Subcutaneous adipose tissue (tissue), 4 donors: ENCODE data around the gene PPM1L. TPM values are rescaled to one million over a fixed set of nuclear protein-coding genes. Genes with fewer than 3 reads are reported as not detected.

Experiments used
- total RNA-seq, 4 donors: library from RNA; depleted of rRNA; stranded (reverse); fragments of >200 nt; gene quantifications; one replicate each; pipeline ENCODE4 v1.1.0, GENCODE V29; 2016
- TF ChIP-seq, protein P1 (sequence below): fragments of 450-650 bp; IDR thresholded peaks from one replicate; pipeline ENCODE4 v1.5.1; 2016; ENCODE audit warnings: low read depth, mild to moderate bottlenecking, control low read depth, antibody characterized with exemption, moderate library complexity

PPM1L gene
- total RNA-seq, 4 donors from 2014 or later, result 41.1 to 101 (median 52.8) TPM

DNA sequence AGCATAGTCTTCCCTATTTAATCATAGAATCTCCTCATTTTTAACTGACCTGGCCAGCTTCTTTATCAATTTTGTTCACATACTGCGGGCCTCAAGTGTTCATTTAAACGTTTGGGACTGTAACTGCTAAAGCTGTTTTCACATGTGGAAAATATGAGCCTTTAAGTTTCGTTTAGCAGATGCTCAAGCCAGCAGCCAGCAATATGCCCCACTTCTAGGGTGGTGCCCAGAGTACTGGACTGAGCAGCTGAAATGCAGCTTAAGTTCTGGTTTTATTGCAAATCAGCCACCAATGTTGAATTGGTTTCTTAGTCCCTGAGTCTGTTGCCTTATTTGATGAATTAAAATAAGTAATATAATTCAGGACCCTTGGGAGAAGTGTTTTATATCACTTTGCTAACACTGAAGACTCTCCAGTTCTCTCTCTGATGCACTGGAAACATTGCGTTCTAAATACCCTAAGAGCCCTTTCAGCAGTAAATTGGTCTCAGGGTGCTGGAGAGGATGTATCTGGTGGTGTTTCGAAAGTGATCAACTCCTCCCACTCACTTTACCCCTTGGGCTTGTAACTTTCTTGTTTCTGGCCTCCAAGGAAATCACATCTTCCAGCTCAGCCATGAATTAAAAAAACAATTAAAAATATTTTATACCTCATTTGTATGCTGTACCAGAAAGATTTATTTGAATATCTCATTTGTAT, 287.5 kb downstream of the PPM1L start:
- TF ChIP-seq, protein P1, sequence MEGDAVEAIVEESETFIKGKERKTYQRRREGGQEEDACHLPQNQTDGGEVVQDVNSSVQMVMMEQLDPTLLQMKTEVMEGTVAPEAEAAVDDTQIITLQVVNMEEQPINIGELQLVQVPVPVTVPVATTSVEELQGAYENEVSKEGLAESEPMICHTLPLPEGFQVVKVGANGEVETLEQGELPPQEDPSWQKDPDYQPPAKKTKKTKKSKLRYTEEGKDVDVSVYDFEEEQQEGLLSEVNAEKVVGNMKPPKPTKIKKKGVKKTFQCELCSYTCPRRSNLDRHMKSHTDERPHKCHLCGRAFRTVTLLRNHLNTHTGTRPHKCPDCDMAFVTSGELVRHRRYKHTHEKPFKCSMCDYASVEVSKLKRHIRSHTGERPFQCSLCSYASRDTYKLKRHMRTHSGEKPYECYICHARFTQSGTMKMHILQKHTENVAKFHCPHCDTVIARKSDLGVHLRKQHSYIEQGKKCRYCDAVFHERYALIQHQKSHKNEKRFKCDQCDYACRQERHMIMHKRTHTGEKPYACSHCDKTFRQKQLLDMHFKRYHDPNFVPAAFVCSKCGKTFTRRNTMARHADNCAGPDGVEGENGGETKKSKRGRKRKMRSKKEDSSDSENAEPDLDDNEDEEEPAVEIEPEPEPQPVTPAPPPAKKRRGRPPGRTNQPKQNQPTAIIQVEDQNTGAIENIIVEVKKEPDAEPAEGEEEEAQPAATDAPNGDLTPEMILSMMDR, result no peak

DNA sequence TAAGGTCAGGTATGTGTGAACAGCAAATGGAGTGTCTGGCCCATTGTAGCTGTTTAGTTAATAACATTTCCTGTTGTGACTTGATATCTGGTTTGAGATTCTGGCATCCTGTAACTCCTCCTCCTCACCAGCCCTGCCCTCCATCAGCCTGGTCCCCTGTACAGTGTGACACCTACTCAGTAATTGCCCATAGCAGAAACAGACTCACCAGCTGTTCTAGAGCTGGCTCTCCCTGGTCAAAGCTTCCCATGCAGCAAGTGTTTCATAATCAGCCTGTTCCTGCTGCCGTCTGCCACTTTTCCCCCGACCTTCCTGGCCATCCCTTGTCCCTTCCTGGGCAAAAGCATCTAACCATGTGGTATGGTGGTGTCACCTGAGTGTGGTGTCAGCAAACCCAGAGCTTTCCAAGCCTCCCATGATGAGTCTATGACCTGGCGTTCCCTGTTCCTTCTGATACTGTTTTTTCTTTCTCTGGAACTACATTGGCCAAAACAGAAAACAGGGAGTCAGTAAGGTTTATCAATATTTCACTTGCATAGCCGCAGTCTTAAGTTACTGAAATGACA, 293.7 kb downstream of the PPM1L start:
- TF ChIP-seq, protein P1, result no peak

DNA sequence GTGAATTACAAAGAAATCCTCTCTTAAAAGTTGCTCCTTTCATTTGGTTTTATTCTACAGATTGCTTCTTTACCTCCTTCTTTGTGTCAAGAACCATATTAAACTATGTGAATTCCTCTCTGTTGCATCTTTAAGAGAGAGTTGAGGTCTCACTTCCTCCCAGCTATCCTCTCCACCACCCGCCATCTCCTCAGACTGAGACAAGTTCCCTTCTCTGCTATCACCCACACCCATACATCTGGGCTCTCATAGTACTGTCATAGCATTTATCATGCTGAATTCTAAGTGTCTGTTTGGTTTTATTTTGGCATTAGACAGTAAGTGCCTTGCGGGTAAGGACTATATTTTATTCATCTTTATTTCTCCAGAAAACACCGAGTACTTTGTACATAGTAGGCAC, 294.9 kb downstream of the PPM1L start:
- TF ChIP-seq, protein P1, result no peak

DNA sequence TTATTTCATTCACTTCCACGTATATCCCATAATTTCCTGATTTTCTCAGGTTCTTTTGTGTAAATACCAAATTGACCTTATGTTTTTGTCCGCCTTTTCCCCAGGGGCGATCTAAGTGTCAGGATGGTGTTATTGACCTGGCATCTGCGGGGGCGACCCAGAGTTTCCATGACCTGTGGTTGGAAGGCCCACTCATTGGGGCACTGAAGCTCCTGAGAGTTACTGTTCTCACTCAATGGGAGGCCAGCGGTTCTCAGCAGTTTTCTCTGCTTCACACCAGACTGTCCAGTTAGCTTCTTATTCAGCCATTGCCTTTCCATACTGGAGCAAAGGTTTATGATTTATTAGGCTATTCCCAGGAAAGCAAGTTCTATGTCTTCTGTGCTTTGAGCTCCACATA, 295.8 kb downstream of the PPM1L start:
- TF ChIP-seq, protein P1, result no peak

DNA sequence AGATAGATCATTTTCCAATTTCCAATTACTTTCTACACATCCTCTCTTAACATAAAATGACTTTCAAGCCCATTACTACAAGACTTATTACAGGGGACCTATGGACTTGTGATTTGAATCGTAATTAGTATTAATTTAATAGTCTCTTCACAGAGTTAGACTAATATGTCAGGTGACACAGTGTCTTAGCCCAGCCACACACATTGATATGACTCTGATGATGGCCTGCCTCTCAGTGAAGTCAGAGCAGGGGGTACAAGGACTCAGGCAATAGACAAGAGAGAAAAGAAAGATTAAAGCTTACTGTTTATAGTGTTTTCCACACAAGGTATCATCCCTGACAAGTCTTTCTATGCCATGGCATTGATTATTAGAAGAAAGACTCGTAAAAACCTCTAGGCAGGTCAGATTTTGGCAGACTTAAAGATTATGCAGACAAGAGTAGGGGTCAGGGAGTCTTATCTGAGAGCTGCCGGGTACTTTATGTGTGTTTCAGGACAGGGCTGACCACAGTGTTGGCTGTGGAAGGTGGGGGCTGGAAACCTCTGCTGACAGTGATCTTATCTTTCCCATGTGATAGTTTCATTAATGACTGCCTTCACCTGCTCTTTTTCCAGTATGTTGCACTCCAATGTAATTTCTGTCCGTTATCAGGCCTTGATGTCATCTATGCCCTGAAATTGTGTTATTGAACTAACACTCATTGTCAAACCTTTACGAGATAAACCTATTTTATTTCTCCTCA, 299.0 kb downstream of the PPM1L start:
- TF ChIP-seq, protein P1, result no peak

DNA sequence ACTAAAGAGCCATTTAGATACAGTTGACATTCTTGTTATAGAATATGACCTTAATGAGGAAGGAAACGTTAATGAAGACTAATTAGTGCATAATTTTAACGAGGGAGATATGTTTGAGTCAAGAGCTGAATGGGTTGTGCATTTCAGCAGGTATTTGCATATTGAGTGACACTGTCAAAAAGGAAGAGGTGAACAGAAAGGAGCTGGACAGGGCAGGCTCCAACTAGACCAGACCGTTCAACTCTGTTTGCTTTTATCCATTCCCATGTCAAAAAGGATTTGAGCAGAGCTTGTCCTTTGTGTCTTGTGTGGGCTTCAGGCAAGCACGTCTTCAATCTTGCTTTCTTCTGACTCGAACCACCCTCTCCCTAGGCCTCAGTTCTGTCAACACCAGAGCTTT, 308.4 kb downstream of the PPM1L start:
- TF ChIP-seq, protein P1, result no peak

DNA sequence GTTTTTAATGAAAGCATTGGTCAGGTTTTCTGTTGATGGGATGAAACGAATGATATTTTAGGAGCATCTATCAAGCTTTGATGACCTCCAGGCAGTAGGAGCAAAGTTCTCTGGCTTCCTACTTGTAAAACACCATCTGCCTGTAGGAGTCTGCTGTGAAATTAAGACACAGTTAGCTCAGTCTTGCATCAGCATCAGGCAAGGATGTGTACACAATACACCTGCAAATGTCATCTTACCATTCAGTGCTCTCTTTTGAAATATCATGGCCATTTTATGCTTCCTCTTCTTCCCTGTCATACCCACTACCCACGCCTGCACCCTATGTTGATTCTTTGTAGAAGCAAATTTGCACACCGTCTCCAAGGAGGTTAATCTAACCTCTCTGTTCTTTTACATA, 310.9 kb downstream of the PPM1L start:
- TF ChIP-seq, protein P1, result no peak
